ENCODE results near the gene GTPBP6.

DNA sequence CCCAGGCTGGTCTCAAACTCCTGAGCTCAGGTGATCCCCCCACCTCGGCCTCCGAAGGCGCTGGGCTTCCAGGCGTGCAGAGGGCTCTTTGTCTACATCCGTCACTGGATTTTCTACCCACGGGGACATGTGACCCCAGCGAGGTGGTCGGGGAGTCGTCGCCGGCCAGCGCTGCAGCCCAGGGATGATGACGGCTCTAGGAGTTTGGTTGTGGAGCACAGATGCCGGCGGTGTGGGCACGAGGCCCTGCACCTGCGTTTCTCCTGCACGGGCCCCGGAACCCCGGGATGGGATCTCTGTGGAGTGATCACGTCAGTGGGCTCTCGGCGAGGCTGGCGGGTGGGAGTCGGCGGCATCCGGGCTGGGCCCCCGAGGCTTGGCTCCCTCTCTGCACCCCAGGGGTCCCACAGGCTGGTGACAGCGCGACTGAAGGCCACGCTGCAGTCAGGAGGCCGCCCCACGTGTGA lies 9.1 kb upstream of the GTPBP6 start:
- TF ChIP-seq TAF1 (IDR thresholded peaks at IDR 0.05; ENCODE audit: borderline replicate concordance, low read depth, low read length): no peak
- TF ChIP-seq POLR2A (IDR thresholded peaks at IDR 0.05; ENCODE audit: low read depth, low read length): no peak
- TF ChIP-seq POLR2AphosphoS5 (IDR thresholded peaks at IDR 0.05; ENCODE audit: low read depth, low read length): no peak
